ENCODE data around the gene CCNT1.
"Not testable (repeated sequence)": the region's sequence is repeated elsewhere in the genome, so short reads cannot be mapped to it uniquely, and the experiment has no call there.

Gene CCNT1

DNA sequence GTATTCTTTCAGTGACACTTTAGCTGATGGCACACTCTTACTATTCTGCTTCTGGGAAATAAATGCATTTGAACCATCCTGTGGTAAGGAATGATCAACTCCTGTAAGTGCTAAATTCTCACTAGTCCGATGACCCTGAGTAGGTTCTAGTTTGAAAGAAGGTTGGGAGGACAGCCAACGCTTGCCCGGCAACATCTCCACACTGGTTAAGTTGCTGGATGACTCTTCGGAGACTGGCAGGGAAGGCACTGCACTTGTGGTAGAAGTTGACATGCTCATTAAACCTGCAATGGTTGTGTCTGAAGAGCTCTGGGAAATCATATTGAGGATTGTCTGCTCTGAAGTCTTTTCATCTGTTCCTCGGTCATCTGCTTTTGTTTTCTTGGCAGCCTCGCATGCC is 22.5 kb downstream of the CCNT1 start:
- no peak overlapping the region for H3K4me3 ChIP-seq (ENCODE audit: low read length)
- no peak for DNase-seq (ENCODE audit: low read depth, low spot score)

- no peak for DNase-seq (ENCODE audit: low read depth, low spot score)
Observed at GRCh38 chr12:48693572-48693971, 22.9 kb downstream of the CCNT1 start.

DNA sequence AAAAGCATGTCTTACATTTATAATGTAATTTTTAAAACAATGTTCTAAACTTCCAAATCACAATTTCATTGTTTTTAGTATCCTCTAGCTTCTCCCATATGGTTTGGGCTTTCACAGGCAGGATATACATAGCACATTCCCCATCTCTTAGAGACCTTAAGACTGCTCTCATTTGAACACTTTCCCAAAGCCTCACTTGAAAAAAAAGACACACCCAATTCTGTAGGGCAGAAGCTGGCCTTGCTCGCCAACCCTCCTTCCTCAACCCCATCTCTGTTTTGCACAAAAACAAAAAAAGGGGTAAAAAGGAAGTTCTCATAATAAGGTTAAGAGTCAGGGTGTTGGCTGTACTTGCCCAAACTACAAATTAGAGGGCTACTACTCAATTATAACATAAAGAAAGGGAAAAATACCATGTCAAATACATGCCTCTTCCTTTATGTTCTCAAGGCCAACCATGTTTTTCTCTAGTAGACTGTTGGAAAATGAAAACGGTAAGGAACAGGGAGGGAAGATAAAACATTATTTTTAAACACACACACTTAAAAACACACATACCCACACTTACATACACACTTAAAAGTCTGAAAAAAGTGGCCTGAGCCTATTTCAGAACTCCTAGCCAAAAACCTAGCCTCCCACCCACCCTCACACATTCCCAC is 24.6 kb downstream of the CCNT1 start:
- no peak for DNase-seq (ENCODE audit: low read depth, low spot score)

More at GRCh38 chr12:48693572-48693971, 22.9 kb downstream of the CCNT1 start:
- H3K4me3 ChIP-seq (ENCODE audit: low read length), result no peak overlapping the region

DNA sequence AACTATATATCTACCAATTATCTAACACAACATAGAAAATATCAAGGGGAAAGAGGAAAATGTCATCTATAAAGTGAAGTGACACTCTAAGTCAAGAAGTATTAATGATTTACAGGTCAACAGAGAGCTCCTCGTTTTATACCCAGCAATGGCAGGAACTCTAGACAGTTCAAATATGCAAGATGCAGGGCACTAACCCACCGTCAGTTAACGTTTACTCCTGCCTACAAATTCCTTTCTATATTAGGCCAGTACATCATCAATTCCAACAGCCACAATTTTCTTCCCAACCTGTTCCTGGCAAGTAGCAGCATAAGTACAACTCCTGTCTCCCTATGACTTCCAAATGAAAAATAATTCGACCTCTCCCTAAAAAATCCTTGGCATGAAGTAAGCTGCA is 25.5 kb downstream of the CCNT1 start:
- DNase-seq (ENCODE audit: low read depth, low spot score), result no peak
- no peak overlapping the region for H3K4me3 ChIP-seq (ENCODE audit: low read length)

More for the DNA sequence above, 24.6 kb downstream of the CCNT1 start:
- H3K4me3 ChIP-seq (ENCODE audit: low read length), result no peak overlapping the region

GRCh38 chr12:48690436-48690835 is 26.1 kb downstream of the CCNT1 start:
- no peak for DNase-seq (ENCODE audit: low read depth, low spot score)
- H3K4me3 ChIP-seq (ENCODE audit: low read length), result no peak overlapping the region

DNA sequence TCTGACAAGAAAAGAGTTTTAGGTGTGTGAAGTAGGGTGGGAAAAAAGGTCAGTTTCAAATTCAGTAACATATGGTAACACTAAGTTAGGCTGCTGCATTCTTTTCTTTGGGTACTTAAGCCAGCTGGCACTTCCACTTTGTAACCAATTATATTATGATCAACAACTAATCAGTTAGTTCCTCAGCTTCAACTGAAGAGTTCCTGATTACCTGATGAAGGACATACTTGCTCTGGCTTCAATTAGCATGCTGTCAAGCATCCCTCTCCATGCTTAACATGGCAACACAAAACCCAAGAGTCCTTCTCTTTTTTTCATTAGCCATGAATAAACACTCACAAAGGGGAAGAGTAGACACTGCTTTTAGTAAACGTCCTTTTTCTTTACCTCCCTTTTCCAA is 27.7 kb downstream of the CCNT1 start:
- no peak for DNase-seq (ENCODE audit: low read depth, low spot score)
- H3K4me3 ChIP-seq (ENCODE audit: low read length), result no peak overlapping the region

DNA sequence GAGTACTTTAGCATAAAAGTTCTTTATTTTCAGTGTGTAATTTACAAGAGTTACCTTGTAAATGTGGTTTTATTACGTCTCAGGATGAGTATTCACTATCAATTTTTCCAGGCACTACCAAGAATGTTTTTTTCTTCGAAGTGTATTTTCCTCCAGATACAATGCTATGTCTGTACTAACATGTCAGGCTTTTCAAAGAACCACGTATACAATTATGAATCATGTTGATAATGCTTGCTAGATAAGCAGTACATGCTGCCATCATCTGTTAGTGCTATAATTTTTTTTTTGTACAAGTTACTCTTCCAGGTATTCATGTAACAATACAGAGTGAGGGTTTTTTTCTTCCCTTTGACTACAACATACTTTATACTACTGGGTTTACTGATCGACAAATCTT is 28.9 kb downstream of the CCNT1 start:
- no peak for DNase-seq (ENCODE audit: low read depth, low spot score)
- H3K4me3 ChIP-seq (ENCODE audit: low read length), result no peak overlapping the region

- no peak overlapping the region for H3K4me3 ChIP-seq (ENCODE audit: low read length)
- no peak for DNase-seq (ENCODE audit: low read depth, low spot score)
Observed at GRCh38 chr12:48686615-48687334, 29.7 kb downstream of the CCNT1 start.

DNA sequence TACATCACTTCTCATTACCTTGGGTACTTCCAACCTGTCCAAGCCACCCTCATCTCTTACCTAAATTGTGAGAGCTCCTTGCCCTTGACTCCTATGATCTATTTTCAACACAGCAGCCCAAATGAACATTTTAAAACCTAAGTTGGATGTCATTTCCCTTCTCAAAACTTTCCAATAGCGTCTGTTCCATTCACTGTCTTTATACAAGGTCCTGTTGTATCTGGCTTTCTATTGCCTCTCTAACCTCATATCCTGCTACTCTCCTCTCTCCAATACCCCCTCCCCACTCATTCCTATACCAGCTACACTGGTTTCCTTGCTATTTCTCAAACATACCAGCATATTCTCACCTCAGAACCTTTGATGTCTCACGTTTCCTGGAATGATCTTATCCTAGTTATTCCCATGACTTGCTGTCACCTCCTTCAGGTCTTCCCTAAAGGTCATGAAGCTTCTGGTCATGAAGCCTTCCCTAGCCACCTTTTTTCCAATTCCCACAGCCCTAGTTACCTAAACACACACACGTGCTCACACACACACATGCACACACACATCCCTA is 30.4 kb downstream of the CCNT1 start:
- no peak overlapping the region for H3K4me3 ChIP-seq (ENCODE audit: low read length)
- no peak for DNase-seq (ENCODE audit: low read depth, low spot score)

- no peak for DNase-seq (ENCODE audit: low read depth, low spot score)
- no peak overlapping the region for H3K4me3 ChIP-seq (ENCODE audit: low read length)
Observed at GRCh38 chr12:48683534-48683933, 33.0 kb downstream of the CCNT1 start.

- H3K4me3 ChIP-seq (ENCODE audit: low read length), result peak overlapping the region; percentile 98
Observed at GRCh38 chr12:48682927-48683326, 33.6 kb downstream of the CCNT1 start.

DNA sequence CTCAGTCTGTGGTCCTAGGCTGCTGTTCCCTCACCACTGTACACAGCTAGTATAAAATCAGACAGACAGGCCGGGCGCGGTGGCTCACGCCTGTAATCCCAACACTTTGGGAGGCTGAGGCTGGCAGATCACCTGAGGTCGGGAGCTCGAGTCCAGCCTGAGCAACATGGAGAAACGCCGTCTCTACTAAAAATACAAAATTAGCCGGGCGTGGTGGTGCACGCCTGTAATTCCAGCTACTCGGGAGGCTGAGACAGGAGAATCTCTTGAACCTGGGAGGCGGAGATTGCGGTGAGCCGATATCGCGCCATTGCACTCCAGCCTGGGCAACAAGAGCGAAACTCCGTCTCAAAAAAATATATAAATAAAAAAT is 34.0 kb downstream of the CCNT1 start:
- DNase-seq (ENCODE audit: low read depth, low spot score), result not testable (repeated sequence)
- H3K4me3 ChIP-seq (ENCODE audit: low read length), result peak overlapping the region; percentile 98

More at GRCh38 chr12:48682927-48683326, 33.6 kb downstream of the CCNT1 start:
- no peak for DNase-seq (ENCODE audit: low read depth, low spot score)

- peak within 1 kb of the TSS; percentile 98 for H3K4me3 ChIP-seq (ENCODE audit: low read length)
- peak; percentile 97 for DNase-seq (ENCODE audit: low read depth, low spot score)
Observed at GRCh38 chr12:48681710-48682532, 34.6 kb downstream of the CCNT1 start, which contains the start of gene KANSL2. Gene KANSL2 (minus strand): TSS chr12:48682238. CDS start chr12:48681632, 606 bp downstream.

DNA sequence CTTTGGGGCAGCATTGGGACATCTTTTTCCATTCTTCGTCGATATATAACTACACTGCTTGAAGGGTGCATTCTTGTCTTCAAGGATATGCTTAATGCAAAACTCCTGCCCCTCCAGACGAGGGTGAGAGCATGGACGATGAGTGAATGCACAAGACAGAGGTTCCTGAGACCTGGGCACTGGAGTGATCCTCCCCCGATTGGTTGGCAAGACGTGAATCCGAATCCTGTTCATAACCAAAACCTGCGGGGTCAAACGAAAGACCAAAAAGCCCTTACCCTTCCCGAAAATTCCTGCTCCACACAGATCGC is 35.2 kb downstream of the CCNT1 start:
- H3K4me3 ChIP-seq (ENCODE audit: low read length), result peak overlapping the region; percentile 98
- DNase-seq (ENCODE audit: low read depth, low spot score), result peak; percentile 12

DNA sequence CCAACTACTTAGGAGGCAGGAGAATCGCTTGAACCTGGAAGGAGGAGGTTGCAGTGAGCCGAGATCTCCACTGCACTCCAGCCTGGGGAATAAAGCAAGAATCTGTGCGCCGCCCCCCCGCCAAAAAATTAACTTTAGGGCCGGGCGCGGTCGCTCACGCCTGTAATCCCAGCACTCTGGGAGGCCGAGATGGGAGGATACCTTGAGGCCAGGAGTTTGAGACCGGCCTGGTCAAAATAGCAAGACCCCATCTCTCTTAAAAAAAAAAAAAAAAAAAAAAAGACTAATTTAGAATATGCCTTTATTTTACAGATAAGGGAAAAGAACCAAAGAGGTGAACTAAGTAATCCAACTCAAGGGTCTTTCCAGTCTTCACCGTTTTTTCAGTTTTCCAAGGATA is 35.6 kb downstream of the CCNT1 start:
- no peak for DNase-seq (ENCODE audit: low read depth, low spot score)
- H3K4me3 ChIP-seq (ENCODE audit: low read length), result peak overlapping the region; percentile 98

DNA sequence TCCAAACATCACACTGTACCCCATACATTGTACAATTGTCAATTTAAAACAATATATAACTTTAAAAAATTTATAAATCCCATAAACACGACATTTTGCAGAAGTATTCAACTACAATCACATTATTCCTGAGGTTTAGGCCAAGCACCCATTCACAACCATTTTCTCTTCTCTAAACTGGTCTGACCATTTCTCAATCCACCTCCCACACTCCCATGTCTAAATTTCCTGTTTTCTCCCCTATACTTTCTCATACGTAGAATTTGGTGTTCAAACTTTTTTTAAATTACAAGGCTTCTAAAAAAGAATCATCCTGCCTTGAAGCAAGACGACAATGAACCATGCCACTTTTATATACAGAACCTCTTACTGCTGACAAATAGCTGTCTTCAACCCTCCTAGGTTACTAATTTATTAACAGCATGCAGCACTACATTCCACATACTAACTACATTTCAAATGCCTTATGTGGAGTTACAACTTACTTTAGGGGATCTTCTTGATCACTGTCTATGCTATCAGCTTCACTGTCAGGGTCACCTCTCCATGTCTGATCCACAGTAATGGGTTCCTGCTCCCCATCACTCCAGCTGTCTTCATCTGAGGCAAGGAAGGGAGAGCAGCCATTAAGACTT is 37.8 kb downstream of the CCNT1 start:
- DNase-seq (ENCODE audit: low read depth, low spot score), result no peak
- H3K4me3 ChIP-seq (ENCODE audit: low read length), result no peak overlapping the region

GRCh38 chr12:48671231-48671856 is 45.2 kb downstream of the CCNT1 start:
- H3K4me3 ChIP-seq (ENCODE audit: low read length), result no peak overlapping the region
- no peak for DNase-seq (ENCODE audit: low read depth, low spot score)

DNA sequence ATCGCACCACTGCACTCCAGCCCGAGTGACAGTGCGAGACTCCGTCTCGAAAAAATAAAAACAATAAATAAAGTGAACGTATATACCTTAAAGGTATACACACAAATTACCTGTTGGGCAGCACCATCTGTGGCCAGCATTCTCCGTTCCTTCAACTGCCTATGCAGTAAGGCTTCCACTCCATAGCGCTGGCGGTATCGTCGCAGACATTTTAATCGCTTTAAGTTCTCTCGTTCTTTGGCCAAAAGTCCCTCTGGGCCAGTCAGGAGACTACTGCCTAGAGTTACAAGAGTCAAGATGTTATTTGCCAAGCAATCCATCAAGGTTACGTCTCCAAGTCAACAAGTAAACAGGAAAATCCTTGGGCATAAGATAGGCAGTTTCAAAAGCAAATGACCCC is 47.5 kb downstream of the CCNT1 start:
- no peak for DNase-seq (ENCODE audit: low read depth, low spot score)

DNA sequence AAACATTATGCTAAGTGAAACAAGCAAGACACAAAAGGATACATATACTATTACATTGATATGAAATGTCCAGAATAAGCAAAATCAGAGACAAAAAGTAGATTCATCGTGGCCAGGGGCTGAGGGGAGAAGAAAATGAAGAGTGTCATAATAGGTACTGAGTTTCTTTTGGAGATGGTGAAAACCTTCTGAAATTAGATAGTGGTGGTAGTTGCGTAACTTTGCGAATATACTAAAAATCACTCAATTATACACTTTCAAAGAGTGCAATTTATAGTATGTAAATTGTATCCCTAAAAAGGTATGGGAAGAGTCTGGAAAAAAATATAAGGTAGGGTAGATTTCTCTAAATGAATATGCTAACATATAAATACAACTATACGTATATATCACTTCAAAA is 56.6 kb downstream of the CCNT1 start:
- no peak overlapping the region for H3K4me3 ChIP-seq (ENCODE audit: low read length)
- DNase-seq (ENCODE audit: low read depth, low spot score), result no peak

More for the DNA sequence above, 47.5 kb downstream of the CCNT1 start:
- no peak overlapping the region for H3K4me3 ChIP-seq (ENCODE audit: low read length)
